CD14-positive monocyte (primary cell): ENCODE results near the gene PLEKHG2. TPM values are rescaled to one million over a fixed set of nuclear protein-coding genes. Genes with fewer than 3 reads are reported as not detected.

Experiments used
- DNase-seq, 3 donors: peaks; one replicate each; pipeline ENCODE4 v3.0.0-alpha.2; 2011 to 2022
- H2AFZ ChIP-seq: 2 replicates; pipeline ENCODE4 v1.6.0; 2012; ENCODE audit warnings: mild to moderate bottlenecking, low read depth, low read length, inconsistent platforms; ENCODE audit not compliant: insufficient read depth, poor library complexity, severe bottlenecking
- H3K27ac ChIP-seq, 2 donors: 1 replicate in 1 of 2; 2 replicates in 1 of 2; pipeline ENCODE4 v1.5.1; 2012 to 2013; ENCODE audit warnings: low read length in 2 of 2, control low read depth in 1 of 2, inconsistent platforms in 1 of 2, low read depth in 1 of 2, mild to moderate bottlenecking in 1 of 2
- H3K27me3 ChIP-seq, 2 donors: one replicate each; pipeline versions ENCODE4 v1.6.0 to v1.6.1; 2011 to 2013; ENCODE audit warnings: low read length in 2 of 2; ENCODE audit not compliant: control insufficient read depth in 2 of 2, insufficient read depth in 2 of 2
- H3K36me3 ChIP-seq, 2 donors: replicated peaks in 1 of 2; 1 replicate in 1 of 2; 2 replicates in 1 of 2; pipeline versions ENCODE4 v1.5.1 to v1.6.1; 2012 to 2013; ENCODE audit warnings: low read length in 2 of 2, control low read depth in 1 of 2, inconsistent platforms in 1 of 2, mild to moderate bottlenecking in 1 of 2; ENCODE audit not compliant: insufficient read depth in 2 of 2, control insufficient read depth in 1 of 2
- H3K4me1 ChIP-seq, 2 donors: 1 replicate in 1 of 2; 2 replicates in 1 of 2; pipeline versions ENCODE4 v1.5.1 to v1.6.1; 2012 to 2013; ENCODE audit warnings: low read length in 2 of 2, control low read depth in 1 of 2, inconsistent platforms in 1 of 2, mild to moderate bottlenecking in 1 of 2, moderate library complexity in 1 of 2; ENCODE audit not compliant: insufficient read depth in 2 of 2, control insufficient read depth in 1 of 2
- H3K4me2 ChIP-seq: replicated peaks from 2 replicates; pipeline ENCODE3; 2012; ENCODE audit warnings: low read length, moderate library complexity, mild to moderate bottlenecking; ENCODE audit not compliant: poor library complexity, severe bottlenecking; ENCODE audit errors: extremely low read depth
- H3K4me3 ChIP-seq, 3 experiments: fragments of 200-600 bp in 1 of 3; sonication (generic) in 1 of 3; replicated peaks in 1 of 3; 1 replicate in 2 of 3; 2 replicates in 1 of 3; pipeline ENCODE4 v1.5.1; 2011 to 2013; ENCODE audit warnings: low read length in 3 of 3, mild to moderate bottlenecking in 3 of 3, control low read depth in 2 of 3, low read depth in 2 of 3, inconsistent platforms in 1 of 3, moderate library complexity in 1 of 3
- H3K79me2 ChIP-seq: 2 replicates; pipeline ENCODE4 v1.6.0; 2012; ENCODE audit warnings: mild to moderate bottlenecking, control low read depth, inconsistent platforms, low read length, moderate library complexity; ENCODE audit not compliant: insufficient read depth
- H3K9ac ChIP-seq: 2 replicates; pipeline ENCODE4 v1.6.0; 2017; ENCODE audit warnings: low read length, mild to moderate bottlenecking; ENCODE audit not compliant: insufficient read depth, poor library complexity, severe bottlenecking
- H3K9me3 ChIP-seq, 2 donors: replicated peaks in 1 of 2; 1 replicate in 1 of 2; 2 replicates in 1 of 2; pipeline versions ENCODE4 v1.5.1 to v1.6.1; 2012 to 2013; ENCODE audit warnings: low read length in 2 of 2, control low read depth in 1 of 2; ENCODE audit not compliant: control insufficient read depth in 1 of 2, insufficient read depth in 1 of 2
- H4K20me1 ChIP-seq: 2 replicates; pipeline ENCODE4 v1.6.0; 2012; ENCODE audit warnings: mild to moderate bottlenecking, low read length, control low read depth, moderate library complexity; ENCODE audit not compliant: insufficient read depth
- H3K27ac Mint-ChIP-seq, 7 donors: one replicate each; pipeline ENCODE4 v1.8.0; 2020; ENCODE audit warnings: mild to moderate bottlenecking in 7 of 7, mixed read lengths in 7 of 7, moderate library complexity in 6 of 7, inconsistent platforms in 2 of 7
- H3K27me3 Mint-ChIP-seq, 3 donors: one replicate each; pipeline ENCODE4 v1.8.0; 2021 to 2022; ENCODE audit warnings: low read depth in 3 of 3, mild to moderate bottlenecking in 3 of 3, mixed read lengths in 3 of 3, moderate library complexity in 3 of 3, inconsistent platforms in 1 of 3
- H3K36me3 Mint-ChIP-seq, 2 donors: one replicate each; pipeline ENCODE4 v1.8.0; 2020; ENCODE audit warnings: mixed read lengths in 2 of 2, inconsistent platforms in 1 of 2, mild to moderate bottlenecking in 1 of 2
- H3K4me1 Mint-ChIP-seq: one replicate; pipeline ENCODE4 v1.8.0; 2020; ENCODE audit warnings: mild to moderate bottlenecking, mixed read lengths
- H3K4me3 Mint-ChIP-seq, 2 donors: one replicate each; pipeline ENCODE4 v1.8.0; 2020; ENCODE audit warnings: mild to moderate bottlenecking in 2 of 2, mixed read lengths in 2 of 2, moderate library complexity in 1 of 2
- H3K9me3 Mint-ChIP-seq, 7 donors: one replicate each; pipeline ENCODE4 v1.8.0; 2020 to 2022; ENCODE audit warnings: mixed read lengths in 7 of 7, mild to moderate bottlenecking in 6 of 7, moderate library complexity in 6 of 7, inconsistent platforms in 2 of 7
- CTCF ChIP-seq: fragments of 200-600 bp; IDR thresholded peaks from one replicate; pipeline ENCODE4 v1.8.0; 2022; ENCODE audit warnings: antibody characterized with exemption, mild to moderate bottlenecking
- WGBS: methylation state at CpG from one replicate; pipeline ENCODE4 v1.1.5; 2013; ENCODE audit warnings: missing lambda C conversion rate; ENCODE audit not compliant: insufficient coverage; 5-methylcytosine and 5-hydroxymethylcytosine counted together
- intact Hi-C, 2 donors: fragments of 100-400 bp; cut with micrococcal nuclease; formaldehyde crosslinking; loops; one replicate each; pipeline versions ENCODE4 v1.15.0 to v1.15.1; 2023
- polyA plus RNA-seq, 3 donors: library from polyadenylated mRNA; depleted of rRNA in 1 of 3; unstranded in 2 of 3; stranded (reverse) in 1 of 3; fragments of 300-500 nt in 2 of 3; fragments of >200 nt in 1 of 3; fragmentation: Illumina TruSeq in 2 of 3; gene quantifications; 1 replicate in 2 of 3; 2 replicates in 1 of 3; pipeline ENCODE4 v1.2.3, GENCODE V29; 2012 to 2021

PLEKHG2 gene
- polyA plus RNA-seq, 3 donors: 0.73 to 202 (median 1.2) TPM

- Mint-ChIP-seq H3K9me3 (peaks cover 0 to 6% (median 0%) of the 10 kb centered on the region in 7 donors), H3K4me1 (peaks cover 15% of the 10 kb centered on the region), H3K27ac (peak overlapping the region in 2 of 7 donors; percentile 48 to 66), H3K27me3 (peaks cover 2 to 8% (median 5%) of the 10 kb centered on the region in 3 donors), H3K36me3 (peaks cover 33 to 50% of the 10 kb centered on the region in 2 donors), H3K4me3 (no peak overlapping the region)
- Histone ChIP-seq H3K4me1 (peaks cover 15 to 16% of the 10 kb centered on the region in 2 donors), H3K9me3 (no peaks in the 10 kb centered on the region), H3K36me3 (peaks cover 10 to 40% of the 10 kb centered on the region in 2 donors), H3K27ac (no peak overlapping the region), H3K79me2 (peaks cover 6% of the 10 kb centered on the region), H3K9ac (no peak overlapping the region), H3K27me3 (no peaks in the 10 kb centered on the region), H3K4me2 (no peak overlapping the region), H3K4me3 (no peak overlapping the region), H4K20me1 (peaks cover 59% of the 10 kb centered on the region), H2AFZ (no peak overlapping the region)
- 64% methylated on average over 14 of the region's 30 CpGs for WGBS
- peak in 1 of 3 donors; percentile 38 for DNase-seq
- no peak for TF ChIP-seq CTCF
- intact Hi-C loops: no loop called here
Observed at GRCh38 chr19:39417463-39418181, 5.2 kb downstream of the PLEKHG2 start.

GRCh38 chr19:39419003-39419402 is 6.5 kb downstream of the PLEKHG2 start:
- intact Hi-C loops: no loop called here
- H3K27me3 Mint-ChIP-seq: peaks cover under 1 to 4% (median under 1%) of the 10 kb centered on the region in 3 donors
- H3K36me3 ChIP-seq: peaks cover 22 to 54% of the 10 kb centered on the region in 2 donors
- no peaks in the 10 kb centered on the region for H3K9me3 ChIP-seq
- no peak overlapping the region for H3K4me2 ChIP-seq
- no peak for TF ChIP-seq CTCF
- peak overlapping the region in 3 of 7 donors; percentile 21 to 35 (median 35) for H3K27ac Mint-ChIP-seq
- WGBS: 80% methylated on average over 3 of the region's 9 CpGs
- no peak overlapping the region for H2AFZ ChIP-seq
- no peak overlapping the region for H3K4me3 ChIP-seq
- no peaks in the 10 kb centered on the region for H3K27me3 ChIP-seq
- H3K9me3 Mint-ChIP-seq: peaks cover 0 to 4% (median 0%) of the 10 kb centered on the region in 7 donors
- peaks cover 41 to 61% of the 10 kb centered on the region in 2 donors for H3K36me3 Mint-ChIP-seq
- peaks cover 52% of the 10 kb centered on the region for H4K20me1 ChIP-seq
- H3K9ac ChIP-seq: no peak overlapping the region
- H3K79me2 ChIP-seq: no peaks in the 10 kb centered on the region
- peaks cover 3 to 5% of the 10 kb centered on the region in 2 donors for H3K4me1 ChIP-seq
- peaks cover 10% of the 10 kb centered on the region for H3K4me1 Mint-ChIP-seq
- peak in 1 of 3 donors; percentile 65 for DNase-seq
- H3K4me3 Mint-ChIP-seq: no peak overlapping the region
- no peak overlapping the region for H3K27ac ChIP-seq
